Measurements from ENCODE around the gene B4GALNT4.
"Not testable (repeated sequence)": the region's sequence is repeated elsewhere in the genome, so short reads cannot be mapped to it uniquely, and the experiment has no call there.

B4GALNT4 gene

GRCh38 chr11:336659-337198 is 32.6 kb upstream of the B4GALNT4 start:
- no peak for DNase-seq

GRCh38 chr11:337711-338110 is 31.6 kb upstream of the B4GALNT4 start:
- no peak for DNase-seq

- DNase-seq: no peak
These were observed 29.3 kb upstream of the B4GALNT4 start for GRCh38 chr11:339963-340362.

GRCh38 chr11:340539-341512 is 28.5 kb upstream of the B4GALNT4 start:
- DNase-seq: no peak

- no peak for DNase-seq
These were observed 27.0 kb upstream of the B4GALNT4 start for GRCh38 chr11:342328-342727.

GRCh38 chr11:344836-345578 is 24.3 kb upstream of the B4GALNT4 start:
- DNase-seq: no peak

- no peak for DNase-seq
These were observed 22.8 kb upstream of the B4GALNT4 start for GRCh38 chr11:346529-346928.

GRCh38 chr11:349270-349954 is 19.9 kb upstream of the B4GALNT4 start:
- DNase-seq: not testable (repeated sequence)

- not testable (repeated sequence) for DNase-seq
These were observed 19.1 kb upstream of the B4GALNT4 start for GRCh38 chr11:350033-350722.

- no peak for DNase-seq
These were observed 18.5 kb upstream of the B4GALNT4 start for GRCh38 chr11:350723-351255.

- no peak for DNase-seq
These were observed 17.9 kb upstream of the B4GALNT4 start for GRCh38 chr11:351411-351810.

GRCh38 chr11:352456-353031 is 16.8 kb upstream of the B4GALNT4 start:
- DNase-seq: no peak

- no peak for DNase-seq
These were observed 16.0 kb upstream of the B4GALNT4 start for GRCh38 chr11:353179-353873.

GRCh38 chr11:355581-356458 is 13.5 kb upstream of the B4GALNT4 start:
- DNase-seq: peak; percentile 88

GRCh38 chr11:356610-357009 is 12.7 kb upstream of the B4GALNT4 start:
- no peak for DNase-seq

- no peak for DNase-seq
These were observed 11.7 kb upstream of the B4GALNT4 start for GRCh38 chr11:357582-357981.

- no peak for DNase-seq
These were observed 11.0 kb upstream of the B4GALNT4 start for GRCh38 chr11:358129-358800.

GRCh38 chr11:359181-359714 is 10.1 kb upstream of the B4GALNT4 start:
- no peak for DNase-seq
